ENCODE data around the gene GABBR2. TPM values are rescaled to one million over a fixed set of nuclear protein-coding genes. Genes with fewer than 3 reads are reported as not detected.

The GABBR2 gene
- total RNA-seq, 2 donors from 2014 or later: 0.41 TPM; not detected in 1

DNA sequence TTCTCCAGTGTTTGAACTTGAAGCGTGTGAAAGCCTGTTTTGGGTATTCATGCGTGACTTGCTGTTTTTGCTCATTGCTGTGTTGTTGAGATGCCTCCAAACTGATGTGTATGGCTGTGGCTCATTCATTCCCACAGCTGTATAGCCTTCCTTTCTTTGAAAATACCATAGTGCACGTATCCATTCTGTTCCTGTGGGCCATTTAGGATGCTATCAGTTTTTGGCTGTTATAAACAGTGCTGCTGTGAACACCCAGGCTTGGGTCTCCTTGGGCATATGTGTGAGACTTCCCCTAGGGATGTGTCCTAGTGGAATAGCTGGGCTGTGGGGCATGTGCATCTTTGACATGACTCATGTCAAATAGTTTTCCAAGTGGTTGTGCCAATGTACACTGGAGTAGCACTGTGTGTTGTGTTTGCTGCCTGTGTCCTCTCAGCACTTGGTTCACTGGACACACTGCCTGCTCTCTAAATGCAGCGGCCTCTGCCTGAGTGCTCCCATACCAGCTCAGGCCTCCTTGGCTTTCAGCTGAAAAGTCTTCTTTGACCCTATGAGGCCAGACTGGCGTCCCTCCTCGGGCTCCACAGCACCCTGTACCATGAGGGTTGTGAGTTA is 350.7 kb downstream of the GABBR2 start:
- DNase-seq: no peak
- ATAC-seq: no peak
- intact Hi-C loops (cut with DNase I): no loop called here

DNA sequence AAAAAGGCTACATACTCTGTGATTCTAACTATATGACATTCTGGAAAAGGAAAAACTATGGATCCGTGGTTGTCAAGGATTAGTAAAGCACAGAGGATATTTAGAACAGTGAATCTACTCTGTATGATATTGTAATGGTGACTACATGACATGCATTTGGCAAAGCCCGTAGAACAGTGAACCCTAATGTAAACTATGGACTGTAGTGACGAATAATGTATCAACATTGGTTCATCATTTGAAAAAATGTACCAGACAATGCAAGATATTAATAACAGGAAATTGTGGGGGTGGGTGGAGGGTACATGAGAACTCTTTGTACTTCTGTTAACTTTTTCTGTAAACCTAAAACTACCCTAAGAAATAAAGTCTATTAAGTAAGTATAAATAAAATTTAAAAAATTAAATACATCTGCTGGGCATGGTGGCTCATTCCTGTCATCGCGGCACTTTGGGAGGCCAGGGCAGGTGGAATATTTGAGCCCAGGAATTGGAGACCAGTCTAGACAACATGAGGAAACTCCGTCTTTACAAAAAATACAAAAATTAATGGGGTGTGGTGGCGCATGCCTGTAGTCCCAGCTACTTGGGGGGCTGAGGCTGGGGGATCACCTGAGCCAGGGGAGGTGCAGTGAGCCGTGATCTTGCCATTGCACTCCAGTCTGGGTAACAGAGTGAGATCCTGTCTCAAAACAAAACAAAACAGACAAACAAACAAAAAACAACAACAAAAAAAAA is 351.6 kb downstream of the GABBR2 start:
- DNase-seq (no peak), ATAC-seq (no peak)
- intact Hi-C loops (cut with DNase I): no loop called here

DNA sequence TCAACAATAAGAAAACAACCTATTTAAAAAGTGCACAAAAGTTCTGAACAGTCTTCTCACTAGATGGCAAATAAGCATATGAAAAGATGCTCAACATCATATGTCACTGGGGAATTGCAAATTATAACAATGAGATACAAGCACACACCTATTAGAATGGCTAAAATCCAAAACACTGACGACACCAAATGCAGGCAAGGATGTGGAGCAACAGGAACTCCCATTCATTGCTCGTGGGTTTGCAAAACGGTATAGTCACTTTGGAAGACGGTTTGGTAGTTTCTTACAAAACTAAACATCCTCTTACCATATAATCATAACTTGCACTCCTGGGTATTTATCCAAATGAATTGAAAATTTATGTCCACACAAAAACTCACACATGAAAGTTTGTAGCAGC is 352.4 kb downstream of the GABBR2 start:
- DNase-seq: no peak
- ATAC-seq: no peak
- intact Hi-C loops (cut with DNase I): no loop called here

DNA sequence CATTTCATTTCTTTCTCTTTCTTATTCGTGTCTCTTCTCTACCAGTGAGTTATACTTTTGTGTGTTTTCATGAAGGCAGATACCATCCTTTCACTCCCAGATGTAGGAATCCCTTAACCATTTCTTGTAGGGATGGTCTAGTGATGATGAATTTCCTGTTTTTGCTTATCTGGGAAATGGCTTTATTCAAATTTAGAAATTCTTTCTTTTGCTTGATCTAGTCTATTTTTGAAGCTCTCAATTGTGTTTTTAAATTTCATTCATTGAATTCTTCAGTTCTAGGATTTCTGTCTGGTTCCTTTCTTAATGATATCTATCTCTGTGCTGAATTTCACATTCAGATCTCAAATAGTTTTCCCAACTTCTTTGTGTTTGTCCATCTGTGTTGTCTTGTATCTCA is 357.4 kb downstream of the GABBR2 start:
- intact Hi-C loops (cut with DNase I): no loop called here
- no peak for DNase-seq
- no peak for ATAC-seq

DNA sequence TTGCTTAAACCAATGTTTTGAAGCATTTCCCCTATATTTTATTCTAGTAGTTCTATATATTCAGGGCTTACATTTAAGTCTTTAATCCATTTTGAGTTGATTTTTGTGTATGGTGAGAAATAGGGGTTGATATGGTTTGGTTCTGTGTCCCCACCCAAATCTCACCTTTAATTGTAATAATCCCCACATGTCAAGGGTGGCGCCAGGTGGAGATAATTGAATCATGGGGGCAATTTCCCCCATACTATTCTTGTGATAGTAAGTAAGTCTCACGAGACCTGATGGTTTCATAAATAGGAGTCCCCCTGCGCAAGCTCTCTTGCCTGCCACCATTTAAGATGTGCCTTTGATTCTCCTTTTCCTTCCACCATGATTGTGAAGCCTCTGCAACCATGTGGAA is 361.1 kb downstream of the GABBR2 start:
- no peak for ATAC-seq
- intact Hi-C loops (cut with DNase I): no loop called here

DNA sequence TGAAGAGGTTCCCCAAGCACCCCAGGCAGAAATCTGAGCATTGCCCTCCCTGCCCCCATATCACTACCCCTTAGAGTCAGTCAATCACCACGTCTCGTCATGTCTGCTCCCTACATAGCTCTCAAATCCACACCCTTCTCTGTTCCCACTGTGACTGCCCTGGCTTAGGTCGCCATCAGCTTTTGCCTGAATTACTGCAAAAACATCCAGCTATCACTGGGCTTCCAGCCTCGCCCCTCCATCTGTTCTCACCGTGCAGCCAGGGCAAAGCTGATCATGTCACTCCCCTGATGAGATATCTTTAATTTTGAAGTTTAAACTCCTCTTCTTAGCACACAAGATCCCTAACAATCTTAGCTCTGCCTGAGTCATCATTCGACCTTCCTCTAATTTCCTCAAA is 363.7 kb downstream of the GABBR2 start:
- no peak for DNase-seq
- intact Hi-C loops (cut with DNase I): no loop called here
- no peak for ATAC-seq

More for the DNA sequence above, 361.1 kb downstream of the GABBR2 start:
- DNase-seq: no peak

DNA sequence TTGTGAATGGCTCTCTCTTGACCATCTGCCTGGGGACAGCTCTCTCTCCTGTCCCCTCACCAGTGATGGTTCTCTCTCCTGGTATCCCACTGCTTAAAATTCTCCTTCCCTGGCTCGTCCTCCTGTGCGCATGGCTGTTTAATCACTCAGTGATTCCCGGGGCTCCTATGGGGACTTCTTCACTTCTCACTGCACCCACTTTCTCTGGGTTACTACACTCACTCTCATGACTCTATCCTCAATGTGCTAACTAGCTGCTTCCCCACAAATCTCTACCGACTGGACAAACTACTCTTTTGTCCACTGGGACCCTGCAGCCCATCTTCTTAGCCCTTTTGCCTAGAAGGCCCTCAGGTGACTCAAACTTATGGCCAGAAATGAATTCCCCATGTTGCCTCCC is 364.2 kb downstream of the GABBR2 start:
- intact Hi-C loops (cut with DNase I): no loop called here
- DNase-seq (no peak), ATAC-seq (no peak)

DNA sequence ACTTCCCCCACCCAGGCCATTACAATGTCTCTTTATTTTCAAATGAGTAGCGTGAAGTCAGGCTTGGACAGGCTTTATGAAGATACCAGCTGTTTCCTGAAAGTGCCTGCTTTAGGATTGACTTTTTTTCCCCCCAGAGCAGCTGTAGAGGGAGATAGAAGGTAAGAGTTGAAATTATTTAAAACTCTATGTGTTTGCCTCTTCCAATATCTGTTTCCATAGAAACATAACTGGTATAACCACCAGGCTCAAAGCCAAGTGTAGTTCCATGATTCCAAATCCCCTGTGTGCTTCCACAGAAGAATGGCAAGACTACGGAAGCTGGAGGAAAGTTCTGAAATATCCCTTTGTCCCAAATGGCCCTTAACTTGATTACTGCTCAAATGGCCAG is 365.9 kb downstream of the GABBR2 start:
- intact Hi-C loops (cut with DNase I): no loop called here
- ATAC-seq (no peak), DNase-seq (no peak)

DNA sequence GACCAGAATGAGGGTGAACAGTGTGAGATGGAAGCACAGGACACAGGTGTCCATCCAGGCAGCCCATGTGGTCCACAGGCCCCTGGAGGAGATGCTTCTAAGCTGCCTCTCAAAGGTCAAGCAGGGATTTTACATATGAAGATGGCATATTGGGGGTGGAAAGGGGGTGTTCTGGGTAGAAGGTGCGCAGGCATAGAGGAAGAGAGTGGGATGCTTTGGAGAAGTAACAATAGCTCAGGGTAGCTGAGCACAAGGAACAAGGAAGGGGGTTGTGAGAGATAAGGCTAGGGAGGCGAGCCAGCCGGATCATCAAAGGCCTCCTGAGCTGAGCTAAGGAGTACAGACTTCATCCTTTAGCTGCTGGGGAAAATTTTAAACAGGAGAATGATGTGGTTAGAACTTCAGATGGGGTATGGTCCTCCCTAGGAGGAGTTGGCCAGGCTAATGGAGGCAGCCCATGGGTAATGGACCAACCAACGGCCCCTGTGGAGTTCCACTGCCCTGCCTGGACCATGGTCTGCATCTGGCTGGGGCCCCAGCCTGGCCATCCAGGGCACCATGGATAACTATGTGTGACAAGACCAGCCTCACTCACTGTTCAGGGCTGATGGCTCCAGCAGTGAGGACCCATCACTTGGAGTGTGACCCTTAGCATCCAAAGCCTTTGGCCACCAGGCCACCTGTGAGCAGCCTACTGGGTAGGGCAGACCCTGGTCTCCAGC is 366.5 kb downstream of the GABBR2 start:
- DNase-seq: no peak
- ATAC-seq: no peak
- intact Hi-C loops (cut with DNase I): no loop called here

DNA sequence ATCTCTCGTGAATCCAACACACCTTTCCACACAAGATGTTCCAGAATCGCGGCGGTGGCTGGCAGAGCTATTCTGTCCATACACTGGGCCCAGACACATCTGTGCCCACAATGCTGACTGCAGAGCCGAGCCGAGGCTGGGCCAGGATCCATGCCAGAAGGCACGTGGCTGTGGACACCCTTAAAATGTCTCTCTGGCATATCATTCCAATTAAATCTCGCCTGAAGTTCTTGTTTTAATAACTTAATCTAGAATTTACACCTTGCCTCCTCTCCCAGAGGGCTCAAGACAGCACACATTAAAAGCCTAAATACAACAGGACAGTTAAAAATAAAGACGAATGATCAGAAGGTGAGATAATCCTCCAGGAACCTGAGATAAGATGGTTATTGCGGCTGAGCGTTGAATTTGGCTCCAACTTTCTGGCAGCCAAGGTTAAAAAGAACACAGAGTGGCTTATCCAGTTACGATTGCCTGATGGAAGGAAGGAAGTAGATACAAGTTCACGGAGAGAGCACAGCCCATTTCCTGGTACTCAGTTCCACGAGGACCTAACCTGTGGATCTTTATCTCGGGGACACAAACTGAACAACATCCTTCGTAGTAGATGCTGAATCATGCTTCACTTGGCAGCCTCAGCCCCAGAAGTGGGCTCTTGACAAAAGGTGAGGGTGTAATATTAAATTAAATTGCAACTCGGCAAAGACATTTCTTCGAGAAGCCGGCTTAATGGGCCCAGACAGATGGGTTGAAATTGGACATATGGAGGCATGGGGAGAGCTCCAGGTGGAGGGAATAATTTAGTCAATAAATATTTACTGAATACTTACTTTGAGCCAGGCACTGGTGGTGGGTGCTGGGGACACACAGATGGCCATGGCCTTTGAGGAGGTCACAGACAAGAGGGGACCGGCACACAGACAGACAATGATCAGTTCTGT is 367.3 kb downstream of the GABBR2 start:
- no peak for ATAC-seq
- no peak for DNase-seq
- intact Hi-C loops (cut with DNase I): no loop called here

DNA sequence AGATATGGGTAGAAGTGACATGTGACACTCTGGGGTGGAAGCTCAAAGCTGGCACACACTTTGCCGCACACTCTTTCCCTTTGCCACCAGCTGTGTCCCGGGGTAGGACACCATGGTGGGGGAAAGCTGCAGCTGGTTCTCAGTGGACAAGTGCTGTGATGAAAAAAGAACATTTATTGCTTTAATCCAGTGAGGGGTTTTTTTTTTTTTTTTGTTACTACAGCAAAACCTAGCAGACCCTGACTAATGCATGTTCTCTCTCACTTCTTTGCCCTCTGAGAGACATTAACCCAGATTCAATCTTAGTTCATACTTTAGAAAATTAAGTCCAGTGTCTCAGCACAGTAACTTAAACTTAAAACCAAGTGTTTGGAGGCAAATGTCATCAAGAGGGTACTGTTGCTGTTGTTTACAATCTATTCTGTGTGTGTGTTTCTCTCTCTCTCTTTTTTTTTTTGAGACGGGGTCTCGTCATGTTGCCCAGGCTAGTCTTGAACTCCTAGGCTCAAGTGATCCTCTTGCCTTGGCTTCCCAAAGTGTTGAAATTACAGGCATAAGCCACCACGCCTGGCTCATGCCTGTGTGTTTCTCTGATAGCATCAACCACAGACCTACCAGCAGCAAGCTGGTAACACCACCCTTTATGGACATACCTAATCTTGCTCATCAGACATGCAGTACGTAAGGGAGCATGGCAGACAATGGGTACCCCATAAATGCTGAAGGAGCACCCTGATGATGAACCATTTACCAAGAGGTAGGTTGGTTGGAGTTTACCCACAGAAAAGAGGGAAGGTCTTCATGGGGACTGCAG is 368.5 kb downstream of the GABBR2 start:
- ATAC-seq (no peak), DNase-seq (no peak)
- intact Hi-C loops (cut with DNase I): no loop called here

DNA sequence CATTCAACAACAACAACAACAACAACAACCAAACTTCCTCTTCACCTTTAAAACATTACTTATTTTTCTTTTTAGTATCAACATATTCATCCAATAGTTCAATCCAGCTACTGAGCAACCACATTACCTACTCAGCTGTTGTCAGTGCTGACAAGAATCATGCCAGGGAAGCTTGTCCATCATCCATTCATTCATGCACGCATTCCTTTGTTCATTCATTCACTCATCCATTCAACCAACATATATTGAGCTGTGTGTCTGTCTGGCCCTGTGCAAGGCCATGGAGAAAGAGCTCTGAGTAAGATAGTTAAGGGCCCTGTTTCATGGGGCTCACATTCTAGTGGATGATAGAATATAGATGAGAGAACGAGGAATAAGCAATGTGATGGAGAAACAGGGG is 373.1 kb downstream of the GABBR2 start:
- no peak for ATAC-seq
- intact Hi-C loops (cut with DNase I): no loop called here
- no peak for DNase-seq

DNA sequence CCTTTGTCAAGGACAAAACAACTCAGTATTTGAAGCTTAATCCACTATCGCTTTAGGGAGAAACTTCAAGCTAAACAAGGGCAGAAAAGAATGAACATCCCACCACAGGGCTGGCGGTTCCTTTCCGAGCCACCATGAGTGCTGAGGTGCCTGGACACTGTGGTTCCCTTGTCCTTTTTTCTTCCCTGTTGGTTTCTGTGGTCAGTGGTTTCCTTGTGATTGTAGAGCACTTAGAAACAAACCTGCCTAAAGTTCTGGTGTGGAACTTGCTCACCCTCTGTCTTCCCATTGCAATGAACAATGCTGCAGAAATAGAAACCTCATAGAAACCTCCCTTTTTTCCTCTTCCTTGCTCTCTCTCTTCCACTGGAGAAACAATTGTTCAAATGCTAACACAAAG is 373.9 kb downstream of the GABBR2 start:
- ATAC-seq (no peak), DNase-seq (no peak)
- intact Hi-C loops (cut with DNase I): no loop called here

DNA sequence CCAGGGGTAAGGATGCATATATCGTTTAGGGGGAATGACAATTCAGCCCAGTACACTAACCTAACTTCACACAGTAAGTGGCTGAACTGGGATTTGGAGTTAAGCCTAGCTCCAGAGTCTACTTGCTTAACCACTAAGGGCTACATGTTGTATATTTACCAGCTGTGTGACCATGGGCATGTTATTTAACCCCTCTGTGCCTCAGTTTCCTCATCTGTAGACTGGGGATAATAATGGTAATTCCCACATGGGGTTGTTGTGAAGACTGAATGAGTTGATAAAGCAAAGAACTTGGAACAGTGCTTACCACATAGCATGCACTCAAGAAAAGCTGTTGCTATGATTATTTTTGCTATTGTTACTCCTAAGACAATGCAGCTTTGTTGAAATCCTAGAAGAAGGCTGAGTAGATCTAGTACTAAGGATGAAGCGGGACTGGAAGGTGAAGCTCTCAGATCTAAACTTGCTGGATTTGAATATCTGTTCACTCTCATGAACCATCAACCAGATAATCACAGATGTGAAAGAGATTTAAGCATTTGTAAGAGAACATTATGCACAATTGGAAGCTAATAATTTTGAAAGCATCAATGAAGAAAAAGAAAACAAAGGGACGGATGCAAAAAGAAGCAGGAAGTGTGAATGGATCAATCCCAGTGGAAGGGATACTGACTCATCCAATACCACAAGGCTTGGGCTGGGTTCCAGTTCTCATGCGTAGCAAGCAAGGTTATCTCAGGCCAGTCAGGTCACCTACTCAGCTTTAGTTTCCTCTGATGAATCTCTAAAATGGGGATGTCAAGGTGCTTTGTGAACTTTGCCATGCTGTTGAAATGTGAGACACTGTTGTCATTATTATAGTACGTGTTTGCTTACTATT is 374.8 kb downstream of the GABBR2 start:
- ATAC-seq (no peak), DNase-seq (no peak)
- intact Hi-C loops (cut with DNase I): no loop called here

DNA sequence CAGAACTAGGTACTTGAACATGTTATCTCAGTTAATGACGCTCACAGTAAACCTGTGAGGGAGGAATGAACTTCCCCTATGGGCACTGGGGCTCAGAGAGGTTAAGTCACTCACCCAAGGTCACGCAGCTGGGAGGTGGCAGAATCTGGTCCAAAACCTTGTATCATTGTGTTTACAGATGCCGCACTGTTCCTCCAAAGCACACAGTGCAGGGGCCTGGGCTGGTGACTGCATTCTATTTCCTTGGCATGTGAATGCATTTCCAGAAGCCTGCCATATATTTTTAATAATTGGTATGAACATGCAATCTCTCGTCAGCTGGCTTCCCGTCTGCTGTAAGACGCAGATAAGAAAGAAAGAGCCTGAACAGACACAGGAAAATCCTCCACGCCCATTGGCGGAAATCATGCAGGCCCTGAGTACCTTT is 376.3 kb downstream of the GABBR2 start:
- intact Hi-C loops (cut with DNase I): no loop called here
- no peak for DNase-seq
- ATAC-seq: no peak

DNA sequence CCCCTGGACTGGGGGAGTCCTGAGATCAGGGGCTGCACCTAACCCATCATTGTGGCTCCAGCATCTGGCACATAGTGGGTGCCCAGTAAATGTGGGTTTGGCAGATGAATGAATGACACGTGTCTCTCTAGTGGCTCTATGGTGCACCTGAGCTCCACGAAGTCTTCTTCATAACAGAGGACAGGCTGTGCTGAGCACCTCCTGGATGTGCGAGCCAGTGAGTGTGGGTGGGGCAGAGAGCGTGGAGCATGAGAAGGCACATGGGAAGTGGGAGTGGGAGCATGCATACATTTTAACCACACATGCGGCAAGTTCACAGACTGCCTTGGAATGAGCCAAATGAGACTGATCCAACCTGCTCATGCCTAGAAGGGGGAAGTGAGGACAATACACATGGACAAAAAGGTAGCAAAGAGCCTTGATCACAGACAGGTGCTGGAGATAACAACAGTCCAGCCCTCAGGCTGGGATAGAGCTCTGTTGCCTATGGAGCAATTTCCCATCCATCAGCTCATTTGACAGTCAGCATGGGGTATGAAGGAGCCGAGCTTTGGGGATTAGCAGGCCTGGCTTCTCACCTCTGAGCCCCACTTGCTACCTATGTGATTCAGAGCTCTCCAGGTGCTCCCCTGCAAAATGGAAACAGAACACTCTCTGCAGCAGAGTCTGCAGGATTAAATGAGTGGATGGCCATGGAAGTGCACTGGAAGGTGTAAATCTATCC is 377.0 kb downstream of the GABBR2 start:
- intact Hi-C loops (cut with DNase I): no loop called here
- DNase-seq: no peak
- ATAC-seq: no peak

DNA sequence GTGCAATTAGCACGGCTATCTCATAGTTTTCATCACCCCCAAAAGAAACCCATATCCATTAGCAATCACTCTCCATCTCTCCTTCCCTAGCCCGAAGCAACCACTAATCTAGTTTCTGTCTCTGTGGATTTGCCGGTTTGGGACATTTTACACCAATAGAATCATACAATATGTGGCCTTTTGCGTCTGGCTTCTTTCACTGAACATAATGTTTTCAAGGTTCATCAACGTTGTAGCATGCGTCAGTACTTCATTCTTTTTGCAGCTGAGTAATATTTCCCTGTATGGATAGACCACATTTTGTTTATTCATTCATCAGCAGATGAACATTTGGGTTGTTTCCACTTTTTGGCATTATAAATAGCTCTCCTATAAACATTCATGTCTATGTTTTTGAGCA is 377.9 kb downstream of the GABBR2 start:
- ATAC-seq: no peak
- intact Hi-C loops (cut with DNase I): no loop called here
- DNase-seq: no peak

All from left cardiac atrium (tissue), 4 donors.